Erythroblast (primary cell): ENCODE data around the gene ZMYM4.

Source experiments
- GATA1 ChIP-seq: IDR thresholded peaks from 2 replicates; pipeline ENCODE4 v1.6.1; 2011; ENCODE audit warnings: low read depth, mild to moderate bottlenecking, control low read depth, low read length, moderate library complexity
- POLR2A ChIP-seq: IDR thresholded peaks from 2 replicates; pipeline ENCODE4 v1.6.1; 2011; ENCODE audit warnings: mild to moderate bottlenecking, low read length

DNA sequence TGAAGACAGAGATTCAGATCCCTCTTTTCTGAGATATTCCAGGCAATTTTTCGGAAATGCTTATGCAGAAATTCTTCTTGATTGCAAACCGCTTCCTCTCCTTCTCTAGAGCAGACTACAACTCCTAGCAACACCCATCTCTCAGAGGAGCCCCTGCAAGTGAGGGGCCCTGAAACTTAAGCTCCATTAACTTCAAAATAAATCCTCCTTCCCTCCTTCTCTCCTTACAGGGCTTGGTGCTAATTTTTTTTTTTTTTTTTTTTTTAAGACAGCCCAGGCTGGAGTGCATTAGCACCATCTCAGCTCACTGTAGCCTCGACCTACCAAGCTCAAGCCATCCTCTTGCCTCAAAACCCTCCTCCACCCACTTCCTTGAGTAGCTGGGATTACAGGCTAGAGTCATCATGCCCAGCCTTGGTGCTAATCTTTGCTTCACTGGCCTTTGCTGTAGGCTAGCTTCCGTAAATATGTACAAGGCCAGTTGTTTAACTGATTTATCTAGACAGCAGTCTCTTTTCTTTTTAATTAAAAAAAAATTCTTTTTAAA, 45.4 kb upstream of the ZMYM4 start:
- no peak for TF ChIP-seq POLR2A
- TF ChIP-seq GATA1 = no peak
